Measurements from ENCODE around the gene ARHGEF11. TPM values are rescaled to one million over a fixed set of nuclear protein-coding genes. Genes with fewer than 3 reads are reported as not detected.

ARHGEF11 gene
- total and polyA plus RNA-seq, 5 donors = 19.9 to 34.4 (median 29.5) TPM

GRCh38 chr1:156923670-156924477 is 121.7 kb downstream of the ARHGEF11 start:
- no peaks in the 10 kb centered on the region for H3K9me3 ChIP-seq (ENCODE audit: control insufficient read depth, low read length)
- ATAC-seq = no peak
- no peak overlapping the region for H3K27ac ChIP-seq (ENCODE audit: low read length)
- DNase-seq = peak in 2 of 3 donors; percentile 33 to 65
- H3K4me1 ChIP-seq (ENCODE audit: control insufficient read depth, insufficient read depth, low read length) = no peaks in the 10 kb centered on the region
- intact Hi-C loops (cut with DNase I) = no loop called here
- WGBS = 2% methylated on average over 64 of the region's 64 CpGs
- peaks cover 3% of the 10 kb centered on the region for H3K27me3 ChIP-seq (ENCODE audit: control insufficient read depth, insufficient read depth)
- peak overlapping the region; percentile 22 for H3K4me3 ChIP-seq (ENCODE audit: low read length)

- 13% methylated on average over 11 of the region's 11 CpGs for WGBS
- intact Hi-C loops (cut with DNase I) = no loop called here
- Histone ChIP-seq H3K4me1 (ENCODE audit: control insufficient read depth, insufficient read depth, low read length) (no peaks in the 10 kb centered on the region), H3K27me3 (ENCODE audit: control insufficient read depth, insufficient read depth) (peaks cover 3% of the 10 kb centered on the region), H3K4me3 (ENCODE audit: low read length) (no peak overlapping the region), H3K9me3 (ENCODE audit: control insufficient read depth, low read length) (no peaks in the 10 kb centered on the region), H3K27ac (ENCODE audit: low read length) (no peak overlapping the region)
- no peak for ATAC-seq
- peak in 1 of 3 donors; percentile 33 for DNase-seq
Observed at GRCh38 chr1:156922986-156923669, 122.4 kb downstream of the ARHGEF11 start.

GRCh38 chr1:156921053-156921529 is 124.5 kb downstream of the ARHGEF11 start:
- ATAC-seq = no peak
- Histone ChIP-seq H3K4me1 (ENCODE audit: control insufficient read depth, insufficient read depth, low read length) (no peaks in the 10 kb centered on the region), H3K4me3 (ENCODE audit: low read length) (no peak overlapping the region), H3K27ac (ENCODE audit: low read length) (no peak overlapping the region), H3K27me3 (ENCODE audit: control insufficient read depth, insufficient read depth) (peaks cover 3% of the 10 kb centered on the region), H3K9me3 (ENCODE audit: control insufficient read depth, low read length) (no peaks in the 10 kb centered on the region)
- DNase-seq = no peak
- intact Hi-C loops (cut with DNase I) = no loop called here
- 65% methylated on average over 7 of the region's 7 CpGs for WGBS

- Histone ChIP-seq H3K27me3 (ENCODE audit: control insufficient read depth, insufficient read depth) (peaks cover 3% of the 10 kb centered on the region), H3K27ac (ENCODE audit: low read length) (no peak within 1 kb of the TSS), H3K9me3 (ENCODE audit: control insufficient read depth, low read length) (no peaks in the 10 kb centered on the region), H3K4me1 (ENCODE audit: control insufficient read depth, insufficient read depth, low read length) (no peaks in the 10 kb centered on the region), H3K4me3 (ENCODE audit: low read length) (no peak within 1 kb of the TSS)
- intact Hi-C loops (cut with DNase I) = no loop called here
- ATAC-seq (peak; percentile 95), DNase-seq (peak; percentile 89 to 95 (median 95))
- 8% methylated on average over 71 of the region's 71 CpGs for WGBS
Observed at GRCh38 chr1:156920233-156921052, 125.1 kb downstream of the ARHGEF11 start, which contains the start of gene LRRC71. Gene LRRC71 (plus strand): TSS chr1:156920632. CDS start chr1:156920804, 172 bp downstream.

- Histone ChIP-seq H3K27ac (ENCODE audit: low read length) (no peak overlapping the region), H3K9me3 (ENCODE audit: control insufficient read depth, low read length) (no peaks in the 10 kb centered on the region), H3K4me1 (ENCODE audit: control insufficient read depth, insufficient read depth, low read length) (no peaks in the 10 kb centered on the region), H3K4me3 (ENCODE audit: low read length) (no peak overlapping the region), H3K27me3 (ENCODE audit: control insufficient read depth, insufficient read depth) (no peaks in the 10 kb centered on the region)
- peak in 1 of 3 donors; percentile 27 for DNase-seq
- intact Hi-C loops (cut with DNase I) = no loop called here
- peak in 1 of 2 donors; percentile 7 for ATAC-seq
- 65% methylated on average over 9 of the region's 9 CpGs for WGBS
Observed at GRCh38 chr1:156914440-156914856, 131.1 kb downstream of the ARHGEF11 start.

- ATAC-seq (no peak), DNase-seq (peak in 1 of 3 donors; percentile 38)
- Histone ChIP-seq H3K4me1 (ENCODE audit: control insufficient read depth, insufficient read depth, low read length) (no peaks in the 10 kb centered on the region), H3K4me3 (ENCODE audit: low read length) (no peak overlapping the region), H3K9me3 (ENCODE audit: control insufficient read depth, low read length) (no peaks in the 10 kb centered on the region), H3K27me3 (ENCODE audit: control insufficient read depth, insufficient read depth) (no peaks in the 10 kb centered on the region), H3K27ac (ENCODE audit: low read length) (no peak overlapping the region)
- intact Hi-C loops (cut with DNase I) = no loop called here
- WGBS = 87% methylated on average over 13 of the region's 13 CpGs
Observed at GRCh38 chr1:156913809-156914387, 131.6 kb downstream of the ARHGEF11 start.

- 67% methylated on average over 24 of the region's 24 CpGs for WGBS
- Histone ChIP-seq H3K4me3 (ENCODE audit: low read length) (no peak overlapping the region), H3K27me3 (ENCODE audit: control insufficient read depth, insufficient read depth) (no peaks in the 10 kb centered on the region), H3K27ac (ENCODE audit: low read length) (no peak overlapping the region), H3K9me3 (ENCODE audit: control insufficient read depth, low read length) (no peaks in the 10 kb centered on the region), H3K4me1 (ENCODE audit: control insufficient read depth, insufficient read depth, low read length) (no peaks in the 10 kb centered on the region)
- intact Hi-C loops (cut with DNase I) = no loop called here
- DNase-seq (peak in 1 of 3 donors; percentile 58), ATAC-seq (no peak)
Observed at GRCh38 chr1:156912861-156913808, 132.4 kb downstream of the ARHGEF11 start.

GRCh38 chr1:156912310-156912709 is 133.2 kb downstream of the ARHGEF11 start:
- ATAC-seq (no peak), DNase-seq (peak in 1 of 3 donors; percentile 27)
- H3K27ac ChIP-seq (ENCODE audit: low read length) = no peak overlapping the region
- intact Hi-C loops (cut with DNase I) = no loop called here
- WGBS = 70% methylated on average over 2 of the region's 2 CpGs
- H3K4me3 ChIP-seq (ENCODE audit: low read length) = no peak overlapping the region
- no peaks in the 10 kb centered on the region for H3K27me3 ChIP-seq (ENCODE audit: control insufficient read depth, insufficient read depth)
- no peaks in the 10 kb centered on the region for H3K9me3 ChIP-seq (ENCODE audit: control insufficient read depth, low read length)
- H3K4me1 ChIP-seq (ENCODE audit: control insufficient read depth, insufficient read depth, low read length) = no peaks in the 10 kb centered on the region

GRCh38 chr1:156911577-156912298 is 133.8 kb downstream of the ARHGEF11 start:
- 77% methylated on average over 6 of the region's 6 CpGs for WGBS
- ATAC-seq = no peak

More at GRCh38 chr1:156911577-156912298, 133.8 kb downstream of the ARHGEF11 start:
- DNase-seq = no peak
- Histone ChIP-seq H3K27me3 (ENCODE audit: control insufficient read depth, insufficient read depth) (no peaks in the 10 kb centered on the region), H3K4me1 (ENCODE audit: control insufficient read depth, insufficient read depth, low read length) (no peaks in the 10 kb centered on the region), H3K9me3 (ENCODE audit: control insufficient read depth, low read length) (no peaks in the 10 kb centered on the region), H3K4me3 (ENCODE audit: low read length) (no peak overlapping the region), H3K27ac (ENCODE audit: low read length) (no peak overlapping the region)
- intact Hi-C loops (cut with DNase I) = no loop called here
